Lower leg skin (tissue), 4 donors: ENCODE measurements around the gene ZG16. TPM values are rescaled to one million over a fixed set of nuclear protein-coding genes. Genes with fewer than 3 reads are reported as not detected.
"Not testable (repeated sequence)": the region's sequence is repeated elsewhere in the genome, so short reads cannot be mapped to it uniquely, and the experiment has no call there.

ENCODE experiments used
- DNase-seq, 2 donors: peaks; one replicate each; pipeline ENCODE4 v3.0.0-alpha.2; 2019; ENCODE audit warnings: low spot score in 2 of 2
- H3K4me3 ChIP-seq: fragments of 200-600 bp; sonication (generic); 2 replicates; pipeline ENCODE4 v1.5.1; 2017; ENCODE audit warnings: mild to moderate bottlenecking, low read depth; ENCODE audit not compliant: poor library complexity, severe bottlenecking
- CTCF ChIP-seq, 3 donors: fragments of 450-650 bp; IDR thresholded peaks; one replicate each; pipeline ENCODE4 v1.5.1; 2016; ENCODE audit warnings: antibody characterized with exemption in 3 of 3, mild to moderate bottlenecking in 3 of 3, moderate library complexity in 2 of 3
- POLR2A ChIP-seq, 2 donors: fragments of 450-650 bp; IDR thresholded peaks; one replicate each; pipeline ENCODE4 v1.6.1; 2016 to 2017; ENCODE audit warnings: antibody characterized with exemption in 2 of 2, mild to moderate bottlenecking in 1 of 2, moderate library complexity in 1 of 2
- WGBS, 2 donors: methylation state at CpG; one replicate each; pipeline ENCODE4 v1.1.5; 2018; 5-methylcytosine and 5-hydroxymethylcytosine counted together
- intact Hi-C: fragments of 100-400 bp; cut with DNase I; formaldehyde crosslinking; loops from one replicate; pipeline ENCODE4 v1.15.0; 2023; ENCODE audit warnings: low total_unique reads
- total RNA-seq, 4 donors: library from RNA; depleted of rRNA; stranded (reverse); fragments of >200 nt; gene quantifications; one replicate each; pipeline ENCODE4 v1.1.0, GENCODE V29; 2016

The ZG16 gene
- total RNA-seq, 4 donors from 2014 or later, result not detected

GRCh38 chr16:29784157-29784556, 6.1 kb downstream of the ZG16 start:
- TF ChIP-seq CTCF (IDR thresholded peaks at IDR 0.05) (no peak), POLR2A (IDR thresholded peaks at IDR 0.05) (no peak)
- WGBS, 2 donors, result 90 to 93% methylated on average over 2 of the region's 2 CpGs
- intact Hi-C loops, result no loop called here
- H3K4me3 ChIP-seq, result no peak overlapping the region
- no peak for DNase-seq

- intact Hi-C loops, result no loop called here
- H3K4me3 ChIP-seq, result no peak overlapping the region
- peak in 1 of 3 donors; percentile 30 for TF ChIP-seq CTCF (IDR thresholded peaks at IDR 0.05)
- TF ChIP-seq POLR2A (IDR thresholded peaks at IDR 0.05), result no peak
- 44 to 47% methylated on average over 31 to 38 of the region's 38 CpGs for WGBS, 2 donors
- peak; percentile 38 to 95 for DNase-seq
These were observed 6.9 kb downstream of the ZG16 start for GRCh38 chr16:29784901-29785500.

- not testable (repeated sequence) for H3K4me3 ChIP-seq
- 88 to 96% methylated on average over 4 of the region's 4 CpGs for WGBS, 2 donors
These were observed 9.1 kb downstream of the ZG16 start for GRCh38 chr16:29787155-29787554.

GRCh38 chr16:29789775-29790182, 11.7 kb downstream of the ZG16 start:
- no peak for DNase-seq
- TF ChIP-seq CTCF (IDR thresholded peaks at IDR 0.05), result no peak
- no peak for TF ChIP-seq POLR2A (IDR thresholded peaks at IDR 0.05)
- WGBS, 2 donors, result 52 to 53% methylated on average over 20 of the region's 20 CpGs
- H3K4me3 ChIP-seq, result peak overlapping the region; percentile 21
- intact Hi-C loops, result no loop called here

More at GRCh38 chr16:29787155-29787554, 9.1 kb downstream of the ZG16 start:
- intact Hi-C loops, DNase-seq: not testable (repeated sequence)

GRCh38 chr16:29790183-29790948, 12.3 kb downstream of the ZG16 start, which contains the start of gene KIF22:
Gene KIF22 (plus strand): TSS chr16:29790751. CDS start chr16:29790760, 9 bp downstream.
- WGBS, 2 donors, result 0 to 1% methylated on average over 50 to 57 of the region's 67 CpGs
- intact Hi-C loops, result no loop called here
- peak within 1 kb of the TSS; percentile 90 for H3K4me3 ChIP-seq
- DNase-seq, result peak; percentile 99 to 100
- TF ChIP-seq CTCF (IDR thresholded peaks at IDR 0.05) (peak in 1 of 3 donors; percentile 69), POLR2A (IDR thresholded peaks at IDR 0.05) (no peak)
